CD14-positive monocyte (primary cell): ENCODE results near the gene MAT2A. TPM values are rescaled to one million over a fixed set of nuclear protein-coding genes. Genes with fewer than 3 reads are reported as not detected.

ENCODE experiments used
- DNase-seq, 3 donors: peaks; one replicate each; pipeline ENCODE4 v3.0.0-alpha.2; 2011 to 2022
- H2AFZ ChIP-seq: 2 replicates; pipeline ENCODE4 v1.6.0; 2012; ENCODE audit warnings: mild to moderate bottlenecking, low read depth, low read length, inconsistent platforms; ENCODE audit not compliant: insufficient read depth, poor library complexity, severe bottlenecking
- H3K27ac ChIP-seq, 2 donors: 1 replicate in 1 of 2; 2 replicates in 1 of 2; pipeline ENCODE4 v1.5.1; 2012 to 2013; ENCODE audit warnings: low read length in 2 of 2, control low read depth in 1 of 2, inconsistent platforms in 1 of 2, low read depth in 1 of 2, mild to moderate bottlenecking in 1 of 2
- H3K27me3 ChIP-seq, 2 donors: one replicate each; pipeline versions ENCODE4 v1.6.0 to v1.6.1; 2011 to 2013; ENCODE audit warnings: low read length in 2 of 2; ENCODE audit not compliant: control insufficient read depth in 2 of 2, insufficient read depth in 2 of 2
- H3K36me3 ChIP-seq, 2 donors: replicated peaks in 1 of 2; 1 replicate in 1 of 2; 2 replicates in 1 of 2; pipeline versions ENCODE4 v1.5.1 to v1.6.1; 2012 to 2013; ENCODE audit warnings: low read length in 2 of 2, control low read depth in 1 of 2, inconsistent platforms in 1 of 2, mild to moderate bottlenecking in 1 of 2; ENCODE audit not compliant: insufficient read depth in 2 of 2, control insufficient read depth in 1 of 2
- H3K4me1 ChIP-seq, 2 donors: 1 replicate in 1 of 2; 2 replicates in 1 of 2; pipeline versions ENCODE4 v1.5.1 to v1.6.1; 2012 to 2013; ENCODE audit warnings: low read length in 2 of 2, control low read depth in 1 of 2, inconsistent platforms in 1 of 2, mild to moderate bottlenecking in 1 of 2, moderate library complexity in 1 of 2; ENCODE audit not compliant: insufficient read depth in 2 of 2, control insufficient read depth in 1 of 2
- H3K4me2 ChIP-seq: replicated peaks from 2 replicates; pipeline ENCODE3; 2012; ENCODE audit warnings: low read length, moderate library complexity, mild to moderate bottlenecking; ENCODE audit not compliant: poor library complexity, severe bottlenecking; ENCODE audit errors: extremely low read depth
- H3K4me3 ChIP-seq, 3 experiments: fragments of 200-600 bp in 1 of 3; sonication (generic) in 1 of 3; replicated peaks in 1 of 3; 1 replicate in 2 of 3; 2 replicates in 1 of 3; pipeline ENCODE4 v1.5.1; 2011 to 2013; ENCODE audit warnings: low read length in 3 of 3, mild to moderate bottlenecking in 3 of 3, control low read depth in 2 of 3, low read depth in 2 of 3, inconsistent platforms in 1 of 3, moderate library complexity in 1 of 3
- H3K79me2 ChIP-seq: 2 replicates; pipeline ENCODE4 v1.6.0; 2012; ENCODE audit warnings: mild to moderate bottlenecking, control low read depth, inconsistent platforms, low read length, moderate library complexity; ENCODE audit not compliant: insufficient read depth
- H3K9ac ChIP-seq: 2 replicates; pipeline ENCODE4 v1.6.0; 2017; ENCODE audit warnings: low read length, mild to moderate bottlenecking; ENCODE audit not compliant: insufficient read depth, poor library complexity, severe bottlenecking
- H3K9me3 ChIP-seq, 2 donors: replicated peaks in 1 of 2; 1 replicate in 1 of 2; 2 replicates in 1 of 2; pipeline versions ENCODE4 v1.5.1 to v1.6.1; 2012 to 2013; ENCODE audit warnings: low read length in 2 of 2, control low read depth in 1 of 2; ENCODE audit not compliant: control insufficient read depth in 1 of 2, insufficient read depth in 1 of 2
- H4K20me1 ChIP-seq: 2 replicates; pipeline ENCODE4 v1.6.0; 2012; ENCODE audit warnings: mild to moderate bottlenecking, low read length, control low read depth, moderate library complexity; ENCODE audit not compliant: insufficient read depth
- H3K27ac Mint-ChIP-seq, 7 donors: one replicate each; pipeline ENCODE4 v1.8.0; 2020; ENCODE audit warnings: mild to moderate bottlenecking in 7 of 7, mixed read lengths in 7 of 7, moderate library complexity in 6 of 7, inconsistent platforms in 2 of 7
- H3K27me3 Mint-ChIP-seq, 3 donors: one replicate each; pipeline ENCODE4 v1.8.0; 2021 to 2022; ENCODE audit warnings: low read depth in 3 of 3, mild to moderate bottlenecking in 3 of 3, mixed read lengths in 3 of 3, moderate library complexity in 3 of 3, inconsistent platforms in 1 of 3
- H3K36me3 Mint-ChIP-seq, 2 donors: one replicate each; pipeline ENCODE4 v1.8.0; 2020; ENCODE audit warnings: mixed read lengths in 2 of 2, inconsistent platforms in 1 of 2, mild to moderate bottlenecking in 1 of 2
- H3K4me1 Mint-ChIP-seq: one replicate; pipeline ENCODE4 v1.8.0; 2020; ENCODE audit warnings: mild to moderate bottlenecking, mixed read lengths
- H3K4me3 Mint-ChIP-seq, 2 donors: one replicate each; pipeline ENCODE4 v1.8.0; 2020; ENCODE audit warnings: mild to moderate bottlenecking in 2 of 2, mixed read lengths in 2 of 2, moderate library complexity in 1 of 2
- H3K9me3 Mint-ChIP-seq, 7 donors: one replicate each; pipeline ENCODE4 v1.8.0; 2020 to 2022; ENCODE audit warnings: mixed read lengths in 7 of 7, mild to moderate bottlenecking in 6 of 7, moderate library complexity in 6 of 7, inconsistent platforms in 2 of 7
- CTCF ChIP-seq: fragments of 200-600 bp; IDR thresholded peaks from one replicate; pipeline ENCODE4 v1.8.0; 2022; ENCODE audit warnings: antibody characterized with exemption, mild to moderate bottlenecking
- WGBS: methylation state at CpG from one replicate; pipeline ENCODE4 v1.1.5; 2013; ENCODE audit warnings: missing lambda C conversion rate; ENCODE audit not compliant: insufficient coverage; 5-methylcytosine and 5-hydroxymethylcytosine counted together
- intact Hi-C, 2 donors: fragments of 100-400 bp; cut with micrococcal nuclease; formaldehyde crosslinking; loops; one replicate each; pipeline versions ENCODE4 v1.15.0 to v1.15.1; 2023
- polyA plus RNA-seq, 3 donors: library from polyadenylated mRNA; depleted of rRNA in 1 of 3; unstranded in 2 of 3; stranded (reverse) in 1 of 3; fragments of 300-500 nt in 2 of 3; fragments of >200 nt in 1 of 3; fragmentation: Illumina TruSeq in 2 of 3; gene quantifications; 1 replicate in 2 of 3; 2 replicates in 1 of 3; pipeline ENCODE4 v1.2.3, GENCODE V29; 2012 to 2021

The MAT2A gene
- polyA plus RNA-seq, 3 donors, result 97.0 to 454 (median 117) TPM

DNA sequence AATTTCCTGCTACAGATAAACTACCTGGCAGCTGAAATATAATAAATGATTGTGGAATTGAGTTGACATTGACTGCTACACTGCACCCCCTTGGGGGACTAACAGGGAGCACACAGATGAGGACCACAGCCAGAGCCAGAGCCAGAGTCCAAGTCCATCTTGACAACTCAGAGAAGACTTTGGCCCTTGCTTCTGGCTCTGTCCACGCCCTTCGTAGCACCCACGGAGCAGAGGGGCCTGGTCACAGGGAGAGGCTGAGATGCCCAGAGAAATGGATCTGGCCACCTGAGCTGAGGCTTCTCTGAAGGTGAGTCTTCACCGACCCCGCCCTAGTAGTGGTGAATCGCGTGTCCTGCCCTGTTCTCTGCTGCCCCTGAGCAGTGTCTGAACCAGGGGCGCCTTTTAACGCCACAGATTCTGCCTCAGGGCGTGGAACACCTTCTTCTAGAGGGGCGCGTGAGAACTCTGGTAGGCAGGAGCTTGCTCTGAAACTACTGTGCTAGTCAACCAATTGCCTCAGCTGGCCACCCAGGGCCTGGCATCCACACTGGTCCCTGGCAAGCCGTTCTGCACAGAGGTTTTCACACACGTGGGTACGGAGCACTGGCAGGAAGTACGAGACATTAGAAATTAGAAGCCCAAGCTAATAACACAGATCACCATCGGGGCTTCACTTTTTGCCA lies 35.7 kb upstream of the MAT2A start:
- H3K4me3 Mint-ChIP-seq, result no peak overlapping the region
- Histone ChIP-seq H3K4me1 (peaks cover 41 to 68% of the 10 kb centered on the region in 2 donors), H3K79me2 (peaks cover 7% of the 10 kb centered on the region), H4K20me1 (no peaks in the 10 kb centered on the region), H3K4me3 (no peak overlapping the region), H3K27ac (peak overlapping the region in 1 of 2 donors; percentile 0), H3K27me3 (no peaks in the 10 kb centered on the region), H3K9ac (no peak overlapping the region), H3K36me3 (no peaks in the 10 kb centered on the region), H3K4me2 (no peak overlapping the region), H2AFZ (no peak overlapping the region), H3K9me3 (no peaks in the 10 kb centered on the region)
- WGBS, result 90% methylated on average over 17 of the region's 17 CpGs
- H3K27me3 Mint-ChIP-seq, result peaks cover 0 to 3% (median 1%) of the 10 kb centered on the region in 3 donors
- H3K4me1 Mint-ChIP-seq, result peaks cover 61% of the 10 kb centered on the region
- TF ChIP-seq CTCF, result no peak
- H3K9me3 Mint-ChIP-seq, result peaks cover 0 to 3% (median 0%) of the 10 kb centered on the region in 7 donors
- H3K27ac Mint-ChIP-seq, result no peak overlapping the region
- DNase-seq, result no peak
- intact Hi-C loops, result no loop called here
- H3K36me3 Mint-ChIP-seq, result no peaks in the 10 kb centered on the region

DNA sequence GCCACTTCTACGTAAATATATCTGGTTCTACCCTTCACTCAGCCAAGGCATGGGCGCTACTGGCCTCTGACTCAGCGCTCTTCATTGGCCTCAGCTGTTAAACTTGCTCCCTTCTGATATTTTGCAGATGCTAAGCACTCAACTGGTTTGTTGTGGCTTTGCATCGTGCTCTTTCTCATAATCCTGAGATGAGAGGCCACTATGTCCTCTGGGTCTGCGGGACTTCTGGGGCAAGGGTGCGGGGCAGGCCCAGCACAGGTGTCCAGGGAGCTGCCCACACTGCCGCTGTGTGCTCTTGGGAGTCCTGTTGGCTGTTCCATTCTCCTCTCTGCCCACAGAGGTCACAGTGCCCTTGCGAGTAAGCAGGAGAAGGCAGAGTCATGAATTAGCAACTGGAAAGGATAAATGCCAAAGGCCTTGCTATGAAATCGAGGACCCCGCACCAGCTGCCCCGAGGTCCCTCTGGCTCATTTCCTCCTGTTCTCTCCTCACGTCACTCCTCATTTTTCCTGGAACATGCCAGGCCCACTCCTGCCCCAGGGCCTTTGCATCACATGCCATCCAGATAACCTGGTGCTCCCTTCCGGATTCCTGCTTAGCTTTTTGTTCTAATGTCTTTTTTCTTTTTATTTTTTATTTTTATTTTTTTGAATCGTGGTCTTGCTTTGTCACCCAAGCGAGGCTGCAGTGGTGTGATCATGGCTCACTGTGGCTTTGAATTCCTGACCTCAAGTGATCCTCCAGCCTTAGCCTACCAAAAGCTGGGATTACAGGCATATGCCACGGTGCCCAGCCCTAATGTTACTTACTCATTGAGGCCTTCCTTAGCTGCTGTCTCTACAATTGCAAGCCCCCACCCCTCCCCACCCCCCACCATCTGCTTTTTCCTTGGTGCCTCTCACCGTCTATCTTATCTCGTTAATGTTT lies 34.9 kb upstream of the MAT2A start:
- Mint-ChIP-seq H3K27ac (peak overlapping the region in 2 of 7 donors; percentile 23 to 78), H3K4me1 (peaks cover 55% of the 10 kb centered on the region), H3K9me3 (peaks cover 0 to 3% (median 0%) of the 10 kb centered on the region in 7 donors), H3K27me3 (peaks cover 0 to 3% (median 1%) of the 10 kb centered on the region in 3 donors), H3K36me3 (no peaks in the 10 kb centered on the region), H3K4me3 (no peak overlapping the region)
- intact Hi-C loops, result no loop called here
- Histone ChIP-seq H3K27me3 (no peaks in the 10 kb centered on the region), H3K79me2 (no peaks in the 10 kb centered on the region), H2AFZ (no peak overlapping the region), H3K9ac (no peak overlapping the region), H3K4me1 (peaks cover 33 to 61% of the 10 kb centered on the region in 2 donors), H3K4me3 (no peak overlapping the region), H3K36me3 (no peaks in the 10 kb centered on the region), H4K20me1 (no peaks in the 10 kb centered on the region), H3K4me2 (no peak overlapping the region), H3K27ac (no peak overlapping the region), H3K9me3 (no peaks in the 10 kb centered on the region)
- DNase-seq, result no peak
- no peak for TF ChIP-seq CTCF
- WGBS, result 86% methylated on average over 14 of the region's 18 CpGs
